Activated CD8-positive, alpha-beta memory T cell treated with anti-CD3 and anti-CD28 coated beads for 36 hours (primary cell): ENCODE measurements around the gene CYP11A1. TPM values are rescaled to one million over a fixed set of nuclear protein-coding genes. Genes with fewer than 3 reads are reported as not detected.
"Not testable (repeated sequence)": the region's sequence is repeated elsewhere in the genome, so short reads cannot be mapped to it uniquely, and the experiment has no call there.

Source experiments
- CTCF ChIA-PET: fragments of 350-600 bp; sonication (Branson Sonifier 250); formaldehyde crosslinking; loops from one replicate; lab custom pipeline; 2021; ENCODE audit warnings: antibody characterized with exemption; lab: Charles Lee
- POLR2A ChIA-PET: fragments of 350-600 bp; sonication (Branson Sonifier 250); formaldehyde crosslinking; loops from one replicate; lab custom pipeline; 2021; ENCODE audit warnings: antibody characterized with exemption; lab: Charles Lee
- total RNA-seq, 2 experiments: library from RNA; stranded (reverse); gene quantifications; one replicate each; pipeline ENCODE4 v1.2.3, GENCODE V29; 2021

Gene CYP11A1
- total RNA-seq, 2 experiments from 2014 or later: 0.13 to 0.23 TPM

- POLR2A ChIA-PET: no interaction called here
- CTCF ChIA-PET: interaction anchor here (0.7 to 9.0 kb wide), 15 partner anchors 10 to 398 kb away, joined by 3 to 126 read pairs (median 7); partner anchors contain the start of genes ARID3B, SEMA7A and UBL7
These were observed 5.7 kb upstream of the CYP11A1 start for GRCh38 chr15:74373056-74373650.

- POLR2A ChIA-PET: interaction anchor here (0.5 kb wide), 1 partner anchor 243 kb away, joined by 3 read pairs; no protein-coding TSS in a partner anchor
These were observed 3.0 kb upstream of the CYP11A1 start for GRCh38 chr15:74370471-74370870.

GRCh38 chr15:74369756-74370155 lies 2.3 kb upstream of the CYP11A1 start:
- ChIA-PET POLR2A (no interaction called here), CTCF (interaction anchor here (1.5 to 9.0 kb wide), 2 partner anchors 48 to 69 kb away, joined by 5 to 126 read pairs; partner anchors contain the start of gene SEMA7A)

More at GRCh38 chr15:74370471-74370870, 3.0 kb upstream of the CYP11A1 start:
- CTCF ChIA-PET: interaction anchor here (0.7 to 9.0 kb wide), 3 partner anchors 48 to 737 kb away, joined by 3 to 126 read pairs (median 5); partner anchors contain the start of gene SEMA7A

GRCh38 chr15:74369084-74369745 lies 1.8 kb upstream of the CYP11A1 start:
- ChIA-PET CTCF (interaction anchor here (1.5 to 9.0 kb wide), 2 partner anchors 47 to 69 kb away, joined by 5 to 126 read pairs; partner anchors contain the start of gene SEMA7A), POLR2A (no interaction called here)

GRCh38 chr15:74368121-74368520 lies 675 bp upstream of the CYP11A1 start:
- ChIA-PET POLR2A (no interaction called here), CTCF (interaction anchor here (1.0 to 1.5 kb wide), 2 partner anchors 9 to 251 kb away, joined by 3 read pairs; no protein-coding TSS in a partner anchor)

GRCh38 chr15:74365598-74366445 lies 1.6 kb downstream of the CYP11A1 start:
- POLR2A ChIA-PET: interaction anchor here (0.7 kb wide), 1 partner anchor 38 kb away, joined by 3 read pairs; no protein-coding TSS in a partner anchor
- CTCF ChIA-PET: interaction anchor here (0.6 to 0.7 kb wide), 2 partner anchors 83 to 439 kb away, joined by 3 read pairs; no protein-coding TSS in a partner anchor

GRCh38 chr15:74364936-74365597 lies 2.4 kb downstream of the CYP11A1 start:
- CTCF ChIA-PET: no interaction called here

GRCh38 chr15:74362482-74362881 lies 5.0 kb downstream of the CYP11A1 start:
- ChIA-PET CTCF (interaction anchor here (0.6 to 1.0 kb wide), 2 partner anchors 11 to 89 kb away, joined by 3 read pairs; no protein-coding TSS in a partner anchor), POLR2A (interaction anchor here (0.6 kb wide), 1 partner anchor 19 kb away, joined by 3 read pairs; no protein-coding TSS in a partner anchor)

More at GRCh38 chr15:74364936-74365597, 2.4 kb downstream of the CYP11A1 start:
- POLR2A ChIA-PET: no interaction called here

- POLR2A ChIA-PET, CTCF ChIA-PET: not testable (repeated sequence)
These were observed 6.6 kb downstream of the CYP11A1 start for GRCh38 chr15:74360855-74361254.

GRCh38 chr15:74359376-74359775 lies 8.1 kb downstream of the CYP11A1 start:
- POLR2A ChIA-PET: not testable (repeated sequence)
- CTCF ChIA-PET: interaction anchor here (1.2 kb wide), 1 partner anchor 8 kb away, joined by 3 read pairs; the partner anchor contains the start of gene CYP11A1

GRCh38 chr15:74357514-74357913 lies 9.9 kb downstream of the CYP11A1 start:
- CTCF ChIA-PET, POLR2A ChIA-PET: not testable (repeated sequence)

GRCh38 chr15:74356050-74356449 lies 11.4 kb downstream of the CYP11A1 start:
- CTCF ChIA-PET, POLR2A ChIA-PET: not testable (repeated sequence)

GRCh38 chr15:74353992-74354391 lies 13.5 kb downstream of the CYP11A1 start:
- CTCF ChIA-PET, POLR2A ChIA-PET: not testable (repeated sequence)

- ChIA-PET POLR2A (no interaction called here), CTCF (no interaction called here)
These were observed 15.0 kb downstream of the CYP11A1 start for GRCh38 chr15:74352393-74352910.

- ChIA-PET POLR2A (no interaction called here), CTCF (interaction anchor here (0.6 to 0.7 kb wide), 2 partner anchors 236 to 476 kb away, joined by 3 to 6 read pairs; no protein-coding TSS in a partner anchor)
These were observed 15.8 kb downstream of the CYP11A1 start for GRCh38 chr15:74351670-74352069.

GRCh38 chr15:74350295-74351275 lies 16.9 kb downstream of the CYP11A1 start:
- ChIA-PET POLR2A (no interaction called here), CTCF (no interaction called here)

GRCh38 chr15:74349241-74349778 lies 18.1 kb downstream of the CYP11A1 start:
- POLR2A ChIA-PET: no interaction called here
- CTCF ChIA-PET: no interaction called here
